ENCODE measurements around the gene TARBP2. TPM values are rescaled to one million over a fixed set of nuclear protein-coding genes. Genes with fewer than 3 reads are reported as not detected.
A peak's percentile ranks its signal among the peaks of the same experiment; 100 is the strongest.

The TARBP2 gene
- total RNA-seq, 1 experiment from 2014 or later: 80.5 TPM

DNA sequence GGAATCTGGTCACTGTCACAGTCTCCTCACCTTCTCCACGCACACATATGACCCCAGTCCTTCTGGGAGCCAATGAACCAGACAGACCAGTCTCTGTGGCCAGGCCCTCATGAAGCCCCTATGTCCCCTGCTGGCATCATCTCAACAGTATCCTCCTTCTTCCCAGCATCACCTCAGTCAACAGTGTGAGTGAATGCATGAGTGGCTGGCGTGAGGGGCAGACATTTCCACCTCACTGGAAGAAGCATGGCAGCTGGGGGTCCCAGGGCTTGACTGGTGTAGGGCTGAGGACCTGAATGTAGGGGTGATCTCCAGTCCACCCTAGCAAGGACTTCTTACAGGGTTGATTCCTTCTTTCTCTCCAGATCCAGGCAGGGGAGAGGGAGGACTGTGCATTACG, 3.6 kb upstream of the TARBP2 start:
- DNase-seq: no peak
- H3K4me3 ChIP-seq (ENCODE audit: insufficient read depth, low read depth, low read length): no peak overlapping the region
- H3K36me3 ChIP-seq (replicated peaks; ENCODE audit: control insufficient read depth, insufficient read depth, low read length): no peaks in the 10 kb centered on the region; the same call in 1 of the 2 replicates
- H3K27me3 ChIP-seq (ENCODE audit: control insufficient read depth, insufficient read depth, low read length): no peaks in the 10 kb centered on the region

- no peaks in the 10 kb centered on the region; the same call in 1 of the 2 replicates for H3K36me3 ChIP-seq (replicated peaks; ENCODE audit: control insufficient read depth, insufficient read depth, low read length)
- DNase-seq: no peak
- no peaks in the 10 kb centered on the region for H3K27me3 ChIP-seq (ENCODE audit: control insufficient read depth, insufficient read depth, low read length)
- H3K4me3 ChIP-seq (ENCODE audit: insufficient read depth, low read depth, low read length): peak overlapping the region; percentile 75; the same call in 1 of the 2 replicates
Measured at GRCh38 chr12:53498235-53498630, 2.9 kb upstream of the TARBP2 start.

- H3K27me3 ChIP-seq (ENCODE audit: control insufficient read depth, insufficient read depth, low read length): no peaks in the 10 kb centered on the region
Measured at GRCh38 chr12:53499266-53500141, 1.6 kb upstream of the TARBP2 start, which contains the start of gene MAP3K12. MAP3K12 (minus strand) TSS chr12:53499458; CDS start chr12:53487391, 12,067 bp downstream.

GRCh38 chr12:53500142-53500775, 824 bp upstream of the TARBP2 start:
- Histone ChIP-seq H3K4me3 (ENCODE audit: insufficient read depth, low read depth, low read length) (peak overlapping the region; percentile 75), H3K27me3 (ENCODE audit: control insufficient read depth, insufficient read depth, low read length) (no peaks in the 10 kb centered on the region), H3K36me3 (replicated peaks; ENCODE audit: control insufficient read depth, insufficient read depth, low read length) (peaks cover 9% of the 10 kb centered on the region)
- no peak for DNase-seq

More at GRCh38 chr12:53499266-53500141, 1.6 kb upstream of the TARBP2 start, which contains the start of gene MAP3K12:
- Histone ChIP-seq H3K4me3 (ENCODE audit: insufficient read depth, low read depth, low read length) (peak within 1 kb of the TSS; percentile 75), H3K36me3 (replicated peaks; ENCODE audit: control insufficient read depth, insufficient read depth, low read length) (peaks cover 5% of the 10 kb centered on the region)
- DNase-seq: peak; percentile 88

GRCh38 chr12:53501615-53502181, 615 bp downstream of the TARBP2 start:
- no peaks in the 10 kb centered on the region for H3K27me3 ChIP-seq (ENCODE audit: control insufficient read depth, insufficient read depth, low read length)
- H3K36me3 ChIP-seq (replicated peaks; ENCODE audit: control insufficient read depth, insufficient read depth, low read length): peaks cover 16% of the 10 kb centered on the region
- H3K4me3 ChIP-seq (ENCODE audit: insufficient read depth, low read depth, low read length): peak overlapping the region; percentile 75
- DNase-seq: no peak

GRCh38 chr12:53502331-53502730, 1.2 kb downstream of the TARBP2 start:
- peaks cover 16% of the 10 kb centered on the region for H3K36me3 ChIP-seq (replicated peaks; ENCODE audit: control insufficient read depth, insufficient read depth, low read length)
- H3K4me3 ChIP-seq (ENCODE audit: insufficient read depth, low read depth, low read length): no peak overlapping the region
- no peaks in the 10 kb centered on the region for H3K27me3 ChIP-seq (ENCODE audit: control insufficient read depth, insufficient read depth, low read length)
- no peak for DNase-seq

DNA sequence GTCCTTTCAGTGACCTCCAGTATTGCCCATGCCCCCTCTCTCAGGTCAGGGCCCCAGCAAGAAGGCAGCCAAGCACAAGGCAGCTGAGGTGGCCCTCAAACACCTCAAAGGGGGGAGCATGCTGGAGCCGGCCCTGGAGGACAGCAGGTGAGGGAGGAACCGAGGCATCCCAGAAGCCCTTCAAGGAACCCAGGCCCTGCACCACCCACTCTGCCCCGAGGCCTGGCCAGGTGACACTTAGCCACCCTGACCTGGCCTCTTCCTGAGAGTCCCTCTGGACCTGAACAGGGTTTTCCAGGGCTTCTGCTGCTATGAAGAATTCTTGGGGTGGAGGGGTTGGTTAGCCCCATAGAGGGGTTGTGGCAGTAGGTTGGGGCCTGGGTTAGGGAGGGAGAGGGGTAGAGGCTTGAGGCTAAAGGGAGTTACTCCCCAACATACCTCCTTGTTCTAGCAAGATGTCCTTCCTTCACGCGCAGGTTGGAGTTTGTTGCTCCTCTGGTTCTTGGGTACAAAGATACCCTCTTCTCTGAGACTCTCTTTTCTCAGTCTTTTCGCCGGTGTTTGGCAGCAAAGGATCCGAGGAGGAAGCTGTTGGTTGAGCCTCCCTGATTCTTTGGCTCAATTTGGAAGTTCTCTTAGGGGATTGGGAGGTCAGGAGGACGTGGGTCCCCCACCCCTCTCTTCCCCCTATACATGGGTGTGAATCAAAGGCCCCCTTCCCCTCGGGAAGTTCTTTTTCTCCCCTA, 2.1 kb downstream of the TARBP2 start:
- no peaks in the 10 kb centered on the region for H3K27me3 ChIP-seq (ENCODE audit: control insufficient read depth, insufficient read depth, low read length)
- no peak overlapping the region for H3K4me3 ChIP-seq (ENCODE audit: insufficient read depth, low read depth, low read length)
- DNase-seq: no peak
- H3K36me3 ChIP-seq (replicated peaks; ENCODE audit: control insufficient read depth, insufficient read depth, low read length): peaks cover 16% of the 10 kb centered on the region

DNA sequence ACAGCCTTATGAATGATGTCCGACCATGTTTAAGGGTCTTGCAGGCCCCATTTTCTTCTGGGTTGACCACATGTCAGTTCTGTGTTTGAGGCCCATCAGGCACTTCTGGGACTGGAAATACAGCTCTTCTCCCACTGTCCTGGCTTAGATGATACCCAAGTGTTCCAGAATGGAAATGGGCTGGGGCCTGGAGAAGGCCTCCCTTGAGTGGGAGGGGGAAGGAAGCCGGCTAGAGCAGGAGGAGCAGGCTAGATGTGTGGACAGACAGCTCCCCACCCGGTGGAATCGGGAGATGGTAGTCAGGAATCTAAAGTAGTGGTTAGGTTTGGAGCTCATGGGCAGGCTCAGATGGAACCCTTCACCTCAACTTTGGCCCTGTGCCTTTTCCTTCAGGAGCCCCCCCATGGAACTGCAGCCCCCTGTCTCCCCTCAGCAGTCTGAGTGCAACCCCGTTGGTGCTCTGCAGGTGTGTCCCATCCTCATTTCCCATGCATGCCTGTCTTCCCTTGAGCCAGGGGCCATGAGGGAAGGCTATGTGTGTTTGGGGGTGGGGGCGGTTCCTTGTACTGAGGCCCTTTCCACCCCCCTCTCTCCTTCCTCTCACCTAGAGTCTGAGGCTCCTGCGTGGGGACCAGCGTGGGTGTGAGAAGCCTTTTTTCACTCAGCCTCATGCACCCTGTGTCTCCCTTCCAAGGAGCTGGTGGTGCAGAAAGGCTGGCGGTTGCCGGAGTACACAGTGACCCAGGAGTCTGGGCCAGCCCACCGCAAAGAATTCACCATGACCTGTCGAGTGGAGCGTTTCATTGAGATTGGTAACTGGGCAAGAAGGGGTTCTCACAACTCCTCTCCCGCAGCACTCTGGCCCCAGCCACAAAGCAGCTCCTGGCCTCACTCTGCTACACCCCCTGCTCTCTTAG, 3.2 kb downstream of the TARBP2 start:
- H3K4me3 ChIP-seq (ENCODE audit: insufficient read depth, low read depth, low read length): no peak overlapping the region
- no peak for DNase-seq
- H3K36me3 ChIP-seq (replicated peaks; ENCODE audit: control insufficient read depth, insufficient read depth, low read length): peaks cover 16% of the 10 kb centered on the region
- H3K27me3 ChIP-seq (ENCODE audit: control insufficient read depth, insufficient read depth, low read length): no peaks in the 10 kb centered on the region

DNA sequence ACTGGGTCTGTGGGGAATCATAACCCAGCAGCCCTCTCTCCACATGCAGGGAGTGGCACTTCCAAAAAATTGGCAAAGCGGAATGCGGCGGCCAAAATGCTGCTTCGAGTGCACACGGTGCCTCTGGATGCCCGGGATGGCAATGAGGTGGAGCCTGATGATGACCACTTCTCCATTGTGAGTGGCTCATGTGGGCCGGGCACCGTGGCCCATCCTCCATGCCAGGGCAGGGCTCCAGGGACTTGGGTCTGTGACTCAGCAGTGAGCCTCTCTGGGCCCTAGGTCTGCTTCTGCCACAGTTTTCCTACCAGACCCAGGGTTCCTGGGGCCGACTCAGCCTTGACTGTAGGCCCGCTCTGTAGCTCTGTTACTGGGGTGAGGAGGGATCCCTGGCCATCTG, 4.0 kb downstream of the TARBP2 start:
- H3K36me3 ChIP-seq (replicated peaks; ENCODE audit: control insufficient read depth, insufficient read depth, low read length): peaks cover 16% of the 10 kb centered on the region
- no peak overlapping the region for H3K4me3 ChIP-seq (ENCODE audit: insufficient read depth, low read depth, low read length)
- DNase-seq: no peak
- H3K27me3 ChIP-seq (ENCODE audit: control insufficient read depth, insufficient read depth, low read length): no peaks in the 10 kb centered on the region

- Histone ChIP-seq H3K27me3 (ENCODE audit: control insufficient read depth, insufficient read depth, low read length) (no peaks in the 10 kb centered on the region), H3K4me3 (ENCODE audit: insufficient read depth, low read depth, low read length) (no peak overlapping the region), H3K36me3 (replicated peaks; ENCODE audit: control insufficient read depth, insufficient read depth, low read length) (peaks cover 16% of the 10 kb centered on the region)
- no peak for DNase-seq
Measured at GRCh38 chr12:53505555-53506449, 4.7 kb downstream of the TARBP2 start.

DNA sequence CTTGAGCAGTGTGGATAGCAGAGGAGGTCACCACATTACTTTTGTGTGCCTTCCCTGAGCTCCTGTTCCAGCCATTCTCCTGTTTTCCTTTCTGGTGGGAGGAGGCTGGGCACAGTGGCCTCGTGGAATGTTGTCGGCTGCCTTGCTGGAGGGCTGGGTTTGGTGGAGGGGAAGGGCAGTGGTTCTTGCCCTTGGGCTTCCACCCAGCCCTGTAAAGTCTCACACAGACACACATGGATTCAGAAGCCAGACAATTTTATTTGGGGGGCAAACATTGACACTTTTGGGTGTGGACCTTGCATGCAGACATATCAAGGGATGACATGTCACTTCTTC, 5.3 kb downstream of the TARBP2 start:
- peaks cover 16% of the 10 kb centered on the region for H3K36me3 ChIP-seq (replicated peaks; ENCODE audit: control insufficient read depth, insufficient read depth, low read length)
- no peak overlapping the region for H3K4me3 ChIP-seq (ENCODE audit: insufficient read depth, low read depth, low read length)
- no peak for DNase-seq
- no peaks in the 10 kb centered on the region for H3K27me3 ChIP-seq (ENCODE audit: control insufficient read depth, insufficient read depth, low read length)

GRCh38 chr12:53506881-53507602, 6.0 kb downstream of the TARBP2 start, which contains the start of gene NPFF:
NPFF (minus strand) TSS chr12:53507484; CDS start chr12:53507474, 10 bp downstream.
- H3K27me3 ChIP-seq (ENCODE audit: control insufficient read depth, insufficient read depth, low read length): no peaks in the 10 kb centered on the region
- no peak for DNase-seq
- H3K36me3 ChIP-seq (replicated peaks; ENCODE audit: control insufficient read depth, insufficient read depth, low read length): peaks cover 16% of the 10 kb centered on the region
- no peak within 1 kb of the TSS for H3K4me3 ChIP-seq (ENCODE audit: insufficient read depth, low read depth, low read length)

Measured in H7 (cell line).